Lower leg skin (tissue), 3 donors: ENCODE measurements around the gene INPP5F.

Experiments used
- CTCF ChIP-seq, 3 donors: fragments of 450-650 bp; IDR thresholded peaks; one replicate each; pipeline ENCODE4 v1.5.1; 2016; ENCODE audit warnings: antibody characterized with exemption in 3 of 3, mild to moderate bottlenecking in 3 of 3, moderate library complexity in 2 of 3
- POLR2A ChIP-seq, 2 donors: fragments of 450-650 bp; IDR thresholded peaks; one replicate each; pipeline ENCODE4 v1.6.1; 2016 to 2017; ENCODE audit warnings: antibody characterized with exemption in 2 of 2, mild to moderate bottlenecking in 1 of 2, moderate library complexity in 1 of 2

- no peak for TF ChIP-seq CTCF (IDR thresholded peaks at IDR 0.05)
- no peak for TF ChIP-seq POLR2A (IDR thresholded peaks at IDR 0.05)
Observed at GRCh38 chr10:119872610-119872859, 146.7 kb downstream of the INPP5F start, which contains the start of gene MCMBP.
